Inflammatory macrophage treated with lipopolysaccharide for 4 hours (primary cell): Measurements from ENCODE around the gene TADA2A.

Source experiments
- DNase-seq: peaks from one replicate; pipeline ENCODE4 v3.0.0-alpha.2; 2020

The TADA2A gene

DNA sequence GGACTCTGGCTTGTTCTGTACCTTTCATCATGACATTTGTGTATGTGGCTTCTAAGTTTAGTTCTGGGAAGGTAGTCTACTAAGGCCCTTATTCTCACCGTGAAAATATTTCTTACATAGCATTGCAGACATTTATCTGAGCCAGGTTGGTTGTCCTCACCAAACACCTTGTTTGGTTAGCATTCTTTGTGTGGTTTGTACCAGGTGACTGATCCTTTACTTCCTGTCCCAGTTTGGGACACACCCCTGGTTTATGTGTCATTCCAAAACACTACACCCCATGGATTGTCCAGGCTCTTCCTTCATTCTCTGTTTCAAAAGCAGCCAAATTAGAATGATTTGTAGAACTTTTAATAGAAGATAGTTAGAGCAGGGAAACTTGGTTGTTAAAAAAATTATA is 59.8 kb downstream of the TADA2A start:
- DNase-seq, result no peak

GRCh38 chr17:37470181-37470580 is 63.5 kb downstream of the TADA2A start:
- no peak for DNase-seq

DNA sequence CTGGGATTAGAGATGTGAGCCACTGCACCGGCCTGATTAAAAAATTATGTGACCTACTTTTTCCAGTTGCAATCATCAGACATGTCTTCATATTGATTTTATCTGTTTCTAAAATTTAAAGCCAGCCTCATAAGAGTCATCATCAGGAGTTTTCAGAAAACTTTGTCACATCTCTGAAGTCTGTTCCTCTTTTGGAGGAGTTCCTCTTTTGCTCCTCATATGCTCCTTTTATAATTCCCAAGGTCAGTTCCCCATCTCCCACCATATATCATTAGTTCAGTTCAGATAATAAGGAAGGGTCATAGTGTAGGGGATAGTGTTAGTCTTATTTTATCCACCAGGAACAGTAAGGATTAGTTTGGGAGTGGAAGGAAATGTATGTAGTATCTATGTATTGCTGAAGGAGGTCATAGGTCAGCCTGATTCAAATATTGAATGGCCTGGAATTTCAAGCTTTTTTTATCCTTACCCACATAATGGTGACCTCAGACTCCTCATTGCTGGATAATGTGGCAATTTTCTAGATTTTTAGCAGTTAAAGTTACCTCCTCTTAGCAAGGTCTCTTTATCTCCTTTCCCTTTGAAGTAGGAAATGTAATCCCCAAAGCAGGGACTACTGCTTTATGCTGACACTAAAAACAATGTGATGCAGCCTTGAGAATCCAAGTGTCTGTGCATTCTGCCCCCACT is 69.2 kb downstream of the TADA2A start:
- DNase-seq, result peak; percentile 87

DNA sequence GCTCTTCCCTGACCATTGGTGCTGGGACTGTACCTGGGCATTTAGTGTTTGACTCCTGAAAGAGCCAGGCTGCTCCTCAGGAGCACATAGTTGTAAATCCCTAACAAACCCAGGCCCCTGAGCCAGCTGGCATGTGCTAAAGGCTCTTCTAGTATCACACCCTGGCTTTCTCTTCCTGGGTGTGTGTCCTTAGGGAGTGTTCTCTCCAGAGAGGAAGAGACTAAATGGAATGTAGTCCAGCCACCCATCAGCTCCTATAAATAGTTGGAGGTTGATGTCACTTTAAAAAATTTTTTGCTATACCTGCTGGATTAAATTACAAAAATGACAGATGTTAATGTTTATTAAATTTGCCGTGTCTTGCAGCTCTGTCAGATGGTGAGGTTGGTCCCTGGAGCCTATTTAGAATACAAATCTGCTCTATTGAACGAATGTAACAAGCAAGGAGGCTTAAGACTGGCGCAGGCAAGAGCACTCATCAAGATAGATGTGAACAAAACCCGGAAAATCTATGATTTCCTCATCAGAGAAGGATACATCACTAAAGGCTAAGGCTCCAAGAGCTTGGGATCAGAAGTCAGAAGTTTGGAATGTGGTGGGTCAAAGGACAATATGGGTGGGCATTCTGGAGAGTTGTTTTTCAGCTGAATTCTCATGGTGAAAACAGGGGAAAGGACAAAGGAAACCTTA is 69.9 kb downstream of the TADA2A start:
- DNase-seq, result no peak

GRCh38 chr17:37478187-37478586 is 71.5 kb downstream of the TADA2A start:
- DNase-seq, result peak; percentile 41

DNA sequence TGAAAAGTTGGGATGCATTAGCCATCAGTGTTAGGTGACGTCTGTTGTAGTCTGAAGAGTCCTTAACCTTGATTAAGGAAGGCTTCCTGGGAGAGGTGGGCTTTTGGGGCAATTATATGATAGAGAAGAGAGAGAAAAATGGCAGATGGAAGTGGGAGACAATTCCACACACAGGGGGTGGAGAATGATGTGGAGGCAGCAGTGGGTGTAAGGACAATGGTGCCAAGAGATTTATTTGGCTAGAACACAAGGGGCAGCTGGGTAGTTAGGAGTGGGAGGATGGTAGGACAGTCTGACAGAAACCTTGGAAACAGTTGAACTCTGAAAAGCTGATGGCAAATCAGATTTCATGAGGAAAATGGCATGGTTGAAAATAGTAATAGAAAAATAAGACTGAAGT is 72.3 kb downstream of the TADA2A start:
- no peak for DNase-seq

- DNase-seq, result no peak
Measured at GRCh38 chr17:37480427-37480826, 73.7 kb downstream of the TADA2A start.

- no peak for DNase-seq
Measured at GRCh38 chr17:37481001-37481665, 74.4 kb downstream of the TADA2A start.

DNA sequence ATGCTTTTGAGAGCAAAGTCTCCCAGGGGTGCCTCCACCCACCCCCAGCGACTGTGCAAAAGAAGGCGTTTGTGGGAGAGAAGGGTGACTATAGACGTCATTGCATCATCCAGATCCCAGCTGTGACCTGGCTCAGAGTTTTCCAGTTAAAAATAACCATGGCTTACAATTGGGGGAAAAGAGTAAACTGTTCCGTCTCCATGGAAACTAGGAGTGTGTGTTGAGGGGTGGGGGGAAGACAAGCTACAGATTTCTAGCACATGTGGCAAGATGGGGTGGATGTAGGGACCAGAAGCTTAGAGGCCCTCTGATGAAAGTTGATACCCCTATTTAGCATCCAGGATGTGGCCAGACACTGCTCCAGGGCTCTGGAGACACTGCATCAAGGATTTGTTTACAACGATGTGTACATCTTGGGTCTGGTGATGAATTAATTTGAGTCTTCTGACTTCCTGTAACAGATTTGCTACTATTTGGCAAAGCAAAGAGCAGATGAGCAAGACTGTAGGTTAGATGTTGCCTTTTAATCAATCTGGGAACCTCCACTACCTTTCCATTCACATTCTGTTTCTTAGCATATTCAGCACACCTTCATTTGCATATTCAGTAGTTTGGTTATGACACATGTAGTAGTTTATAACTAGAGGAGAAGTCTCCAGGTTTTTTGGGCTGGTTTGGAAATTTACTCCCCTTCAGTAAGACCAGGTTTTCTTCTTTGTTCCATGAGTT is 76.8 kb downstream of the TADA2A start:
- no peak for DNase-seq

GRCh38 chr17:37485938-37486570 is 79.4 kb downstream of the TADA2A start:
- no peak for DNase-seq

- DNase-seq, result peak; percentile 45
Measured at GRCh38 chr17:37488009-37488604, 81.4 kb downstream of the TADA2A start.

DNA sequence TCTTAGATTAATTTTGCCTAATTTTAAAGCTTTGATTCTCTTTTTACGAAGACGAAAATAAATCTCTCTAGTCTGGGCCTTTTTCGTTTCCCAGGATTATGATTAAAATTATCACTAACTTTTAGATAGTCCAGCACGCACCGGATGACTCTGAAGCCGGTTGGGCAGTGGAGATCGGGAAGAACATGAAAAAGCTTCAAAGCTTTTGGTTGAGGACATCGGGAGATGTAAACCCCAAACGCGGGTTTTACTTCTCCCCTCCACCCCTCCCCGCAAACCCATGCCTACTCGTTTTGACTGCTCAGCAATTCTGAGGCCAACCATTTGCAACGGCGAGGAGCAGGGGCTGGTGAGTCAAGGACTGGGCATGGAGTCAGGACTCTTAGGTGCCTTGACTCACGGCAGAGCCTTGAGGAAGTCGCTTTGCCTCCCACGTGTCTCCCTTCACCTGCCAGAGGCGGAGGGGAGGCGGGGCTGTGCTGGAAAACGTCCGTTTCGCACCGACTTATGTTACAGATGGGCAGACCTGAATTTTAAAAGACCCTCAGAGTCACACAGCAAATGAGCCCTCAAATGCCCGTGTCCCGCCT is 82.0 kb downstream of the TADA2A start:
- DNase-seq, result peak; percentile 30

GRCh38 chr17:37489197-37490001 is 82.7 kb downstream of the TADA2A start, which contains the start of gene DUSP14:
TSS of gene DUSP14 (plus strand) at chr17:37489891. CDS start at chr17:37512273, 22,382 bp downstream.
- peak; percentile 52 for DNase-seq

- DNase-seq, result peak; percentile 29
Measured at GRCh38 chr17:37490022-37490587, 83.4 kb downstream of the TADA2A start.

- DNase-seq, result no peak
Measured at GRCh38 chr17:37490638-37491614, 84.2 kb downstream of the TADA2A start.

GRCh38 chr17:37492167-37492566 is 85.5 kb downstream of the TADA2A start:
- DNase-seq, result no peak

GRCh38 chr17:37493249-37494027 is 86.8 kb downstream of the TADA2A start:
- DNase-seq, result no peak

GRCh38 chr17:37494401-37494831 is 87.7 kb downstream of the TADA2A start:
- DNase-seq, result no peak

DNA sequence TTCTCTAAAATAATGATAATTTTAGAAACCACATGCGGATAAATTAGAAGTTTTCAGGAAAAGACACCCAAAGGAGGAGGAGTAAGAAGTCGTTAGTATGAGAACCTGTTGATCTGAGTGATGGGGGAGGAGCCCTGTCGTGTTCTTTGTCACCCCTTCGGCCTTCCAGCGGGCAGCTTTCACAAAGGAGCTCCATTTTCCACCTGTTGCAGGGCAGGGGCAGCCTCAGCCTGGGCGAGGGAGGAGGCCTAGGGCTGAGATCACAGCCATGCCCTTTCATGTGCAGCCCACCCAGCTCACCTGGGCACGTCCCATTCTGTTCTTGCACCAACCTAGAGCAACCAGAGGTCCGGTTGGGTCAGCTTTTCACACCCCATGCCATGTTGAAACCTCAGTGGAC is 88.3 kb downstream of the TADA2A start:
- DNase-seq, result no peak
